PFSK-1 (cell line): ENCODE measurements around the gene BCAT1. TPM values are rescaled to one million over a fixed set of nuclear protein-coding genes. Genes with fewer than 3 reads are reported as not detected.

Source experiments
- FOXP2 ChIP-seq: optimal IDR thresholded peaks from 2 replicates; pipeline ENCODE3; 2011; ENCODE audit warnings: borderline replicate concordance, control low read depth, inconsistent platforms; ENCODE audit not compliant: insufficient read depth; ENCODE audit errors: extremely low read length, extremely low read depth
- POLR2AphosphoS5 ChIP-seq: IDR thresholded peaks from 2 replicates; pipeline ENCODE4 v1.6.1; 2012; ENCODE audit warnings: low read depth, mild to moderate bottlenecking, control low read depth, low read length, moderate library complexity
- SIN3A ChIP-seq: IDR thresholded peaks from 2 replicates; pipeline ENCODE4 v1.6.1; 2012; ENCODE audit warnings: mild to moderate bottlenecking, low read length, moderate library complexity, borderline replicate concordance; ENCODE audit not compliant: insufficient read depth
- TAF1 ChIP-seq: IDR thresholded peaks from 2 replicates; pipeline ENCODE4 v1.6.1; 2012; ENCODE audit warnings: low read length, control low read depth, borderline replicate concordance; ENCODE audit not compliant: insufficient read depth
- polyA plus RNA-seq: library from polyadenylated mRNA; unstranded; fragments of >200 nt; gene quantifications from one replicate; pipeline ENCODE4 v1.2.1, GENCODE V29; 2012; ENCODE audit warnings: low read depth, missing spikeins; ENCODE audit not compliant: insufficient read length
- TF ChIP-seq, protein P1 (sequence below), 2 experiments: IDR thresholded peaks; 2 replicates each; pipeline versions ENCODE4 v1.6.1 to v1.8.0; 2011 to 2012; ENCODE audit warnings: low read depth in 2 of 2, low read length in 2 of 2, control low read depth in 1 of 2, inconsistent platforms in 1 of 2, mild to moderate bottlenecking in 1 of 2, moderate library complexity in 1 of 2; ENCODE audit not compliant: insufficient read depth in 1 of 2

The BCAT1 gene, protein sequence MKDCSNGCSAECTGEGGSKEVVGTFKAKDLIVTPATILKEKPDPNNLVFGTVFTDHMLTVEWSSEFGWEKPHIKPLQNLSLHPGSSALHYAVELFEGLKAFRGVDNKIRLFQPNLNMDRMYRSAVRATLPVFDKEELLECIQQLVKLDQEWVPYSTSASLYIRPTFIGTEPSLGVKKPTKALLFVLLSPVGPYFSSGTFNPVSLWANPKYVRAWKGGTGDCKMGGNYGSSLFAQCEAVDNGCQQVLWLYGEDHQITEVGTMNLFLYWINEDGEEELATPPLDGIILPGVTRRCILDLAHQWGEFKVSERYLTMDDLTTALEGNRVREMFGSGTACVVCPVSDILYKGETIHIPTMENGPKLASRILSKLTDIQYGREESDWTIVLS
- polyA plus RNA-seq, result 35.5 TPM

DNA sequence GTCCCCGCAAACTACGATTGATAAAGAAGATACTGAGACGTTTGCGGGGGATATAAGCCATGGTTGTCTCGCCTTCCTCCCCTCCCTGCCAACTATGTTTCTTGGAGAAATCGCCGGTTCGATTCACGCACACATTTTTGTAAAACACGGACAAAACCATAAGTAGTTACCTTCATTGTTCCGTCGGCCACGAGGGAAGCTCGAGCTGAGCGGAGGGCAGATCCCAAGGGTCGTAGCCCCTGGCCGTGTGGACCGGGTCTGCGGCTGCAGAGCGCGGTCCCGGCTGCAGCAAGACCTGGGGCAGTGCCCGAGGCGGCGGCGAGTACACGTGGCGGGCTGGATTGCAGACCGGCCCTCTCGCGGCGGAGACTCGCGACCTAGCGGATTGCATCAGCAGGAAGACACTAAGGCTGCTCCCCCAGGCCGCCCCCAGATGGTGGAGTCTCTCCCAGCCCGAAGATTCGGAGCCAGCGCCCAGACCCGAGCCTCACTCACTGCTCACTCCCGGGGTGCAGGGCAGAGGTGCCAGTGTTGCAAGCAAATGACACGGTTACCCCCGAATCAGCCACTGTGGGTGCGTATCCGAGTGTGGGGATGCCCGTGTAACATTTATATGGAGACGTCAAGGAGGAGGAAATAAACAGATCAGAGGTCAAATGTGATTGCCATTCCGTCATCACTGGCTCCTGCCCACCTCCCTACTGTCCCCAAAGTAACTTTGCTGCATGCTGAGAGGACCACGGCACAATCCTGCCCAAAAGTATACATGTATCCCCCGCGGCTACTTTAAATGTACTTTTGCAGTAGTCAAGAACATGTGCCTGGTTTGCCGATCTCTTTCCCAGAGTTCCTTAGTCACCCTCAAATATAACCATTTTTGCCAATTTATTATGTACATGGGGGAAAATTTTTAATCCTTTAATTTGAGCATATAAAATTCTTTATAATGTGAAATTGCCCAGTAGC, at the start of gene BCAT1:
BCAT1 (minus strand) TSS at position 345 of the 966 bp plus-strand sequence; CDS start at position 176, 169 bp downstream.
- peak; percentile 63 for TF ChIP-seq FOXP2
- 0 out of 2 replicates have a peak, but pooled peaks have one; percentile 38 for TF ChIP-seq SIN3A
- TF ChIP-seq, protein P1, sequence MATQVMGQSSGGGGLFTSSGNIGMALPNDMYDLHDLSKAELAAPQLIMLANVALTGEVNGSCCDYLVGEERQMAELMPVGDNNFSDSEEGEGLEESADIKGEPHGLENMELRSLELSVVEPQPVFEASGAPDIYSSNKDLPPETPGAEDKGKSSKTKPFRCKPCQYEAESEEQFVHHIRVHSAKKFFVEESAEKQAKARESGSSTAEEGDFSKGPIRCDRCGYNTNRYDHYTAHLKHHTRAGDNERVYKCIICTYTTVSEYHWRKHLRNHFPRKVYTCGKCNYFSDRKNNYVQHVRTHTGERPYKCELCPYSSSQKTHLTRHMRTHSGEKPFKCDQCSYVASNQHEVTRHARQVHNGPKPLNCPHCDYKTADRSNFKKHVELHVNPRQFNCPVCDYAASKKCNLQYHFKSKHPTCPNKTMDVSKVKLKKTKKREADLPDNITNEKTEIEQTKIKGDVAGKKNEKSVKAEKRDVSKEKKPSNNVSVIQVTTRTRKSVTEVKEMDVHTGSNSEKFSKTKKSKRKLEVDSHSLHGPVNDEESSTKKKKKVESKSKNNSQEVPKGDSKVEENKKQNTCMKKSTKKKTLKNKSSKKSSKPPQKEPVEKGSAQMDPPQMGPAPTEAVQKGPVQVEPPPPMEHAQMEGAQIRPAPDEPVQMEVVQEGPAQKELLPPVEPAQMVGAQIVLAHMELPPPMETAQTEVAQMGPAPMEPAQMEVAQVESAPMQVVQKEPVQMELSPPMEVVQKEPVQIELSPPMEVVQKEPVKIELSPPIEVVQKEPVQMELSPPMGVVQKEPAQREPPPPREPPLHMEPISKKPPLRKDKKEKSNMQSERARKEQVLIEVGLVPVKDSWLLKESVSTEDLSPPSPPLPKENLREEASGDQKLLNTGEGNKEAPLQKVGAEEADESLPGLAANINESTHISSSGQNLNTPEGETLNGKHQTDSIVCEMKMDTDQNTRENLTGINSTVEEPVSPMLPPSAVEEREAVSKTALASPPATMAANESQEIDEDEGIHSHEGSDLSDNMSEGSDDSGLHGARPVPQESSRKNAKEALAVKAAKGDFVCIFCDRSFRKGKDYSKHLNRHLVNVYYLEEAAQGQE (IDR thresholded peaks at IDR 0.05; ENCODE audit: insufficient read depth in 1 of 2, low read depth in 2 of 2, low read length in 2 of 2), result no peak
- peak; percentile 67; the same call in 1 of the 2 replicates for TF ChIP-seq TAF1
- peak; percentile 74 for TF ChIP-seq POLR2AphosphoS5

DNA sequence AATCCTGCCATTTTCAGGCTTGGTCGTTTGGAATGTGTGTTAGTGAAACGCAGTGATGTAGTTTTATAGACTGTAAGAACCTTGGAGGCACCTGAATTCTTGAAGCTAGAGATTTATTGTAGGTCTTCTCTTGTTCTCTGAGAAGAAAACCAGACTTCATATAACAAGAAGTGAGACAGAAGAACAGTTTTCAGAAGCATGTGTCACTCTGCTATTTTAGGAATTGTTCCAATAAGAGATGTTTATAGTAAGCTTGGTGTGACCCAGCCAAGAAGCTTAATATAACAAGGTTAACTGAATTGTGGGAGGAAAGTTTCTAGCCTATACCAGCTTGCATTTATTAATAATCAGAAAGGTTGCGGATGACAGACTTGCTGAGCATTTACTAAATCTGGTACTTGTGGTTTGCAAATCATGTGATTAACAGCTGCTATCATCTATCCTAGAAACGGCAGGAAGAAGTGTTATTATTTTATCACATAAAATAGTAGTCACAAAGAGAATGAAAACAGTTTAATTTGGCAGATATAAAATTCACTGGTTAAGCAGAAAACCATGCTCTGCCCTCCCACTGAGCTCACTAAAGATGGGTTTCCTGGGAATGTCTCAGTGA, 49.2 kb upstream of the BCAT1 start:
- TF ChIP-seq, protein P1 (IDR thresholded peaks at IDR 0.05; ENCODE audit: insufficient read depth in 1 of 2, low read depth in 2 of 2, low read length in 2 of 2), result no peak
- no peak for TF ChIP-seq FOXP2
- TF ChIP-seq SIN3A, result no peak
- TF ChIP-seq POLR2AphosphoS5, result no peak
- no peak for TF ChIP-seq TAF1

DNA sequence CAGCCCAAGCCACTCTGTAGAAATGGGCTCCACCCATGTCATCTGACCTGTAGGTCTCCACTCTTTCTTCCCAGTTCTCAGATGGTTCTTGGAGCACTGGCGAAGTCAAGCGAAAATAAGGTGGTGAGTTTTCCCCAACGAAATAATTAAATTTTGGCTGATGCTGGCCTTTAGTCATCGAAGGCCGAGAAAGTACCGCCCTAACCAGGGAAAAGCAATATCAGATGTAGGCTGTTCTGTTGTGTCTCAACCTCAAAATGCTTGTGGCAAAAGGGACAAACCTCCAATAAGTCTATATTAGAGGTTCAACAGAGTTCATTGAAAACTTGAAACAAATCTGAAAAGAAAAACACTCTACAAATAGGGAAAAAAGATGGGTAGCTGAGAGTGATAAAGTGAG, 48.6 kb upstream of the BCAT1 start:
- TF ChIP-seq TAF1, result no peak
- no peak for TF ChIP-seq FOXP2
- TF ChIP-seq POLR2AphosphoS5, result no peak
- TF ChIP-seq, protein P1 (IDR thresholded peaks at IDR 0.05; ENCODE audit: insufficient read depth in 1 of 2, low read depth in 2 of 2, low read length in 2 of 2), result no peak
- TF ChIP-seq SIN3A, result no peak

DNA sequence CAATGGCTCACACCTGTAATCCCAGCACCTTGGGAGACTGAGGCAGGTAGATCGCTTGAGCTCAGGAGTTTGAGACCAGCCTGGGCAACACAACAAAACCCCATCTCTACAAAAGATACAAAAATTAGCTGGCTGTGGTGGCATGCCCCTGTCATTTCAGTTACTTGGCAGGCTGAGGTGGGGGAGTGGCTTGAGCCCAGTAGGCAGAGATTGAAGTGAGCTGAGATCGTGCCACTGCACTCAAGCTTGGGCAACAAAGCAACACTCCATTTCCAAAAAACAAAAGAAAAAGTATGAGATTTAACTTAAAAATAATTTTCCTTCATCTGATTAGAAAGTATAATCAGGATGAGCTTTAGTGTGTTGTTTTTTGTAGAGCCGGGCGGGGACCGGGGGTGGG, 47.9 kb upstream of the BCAT1 start:
- TF ChIP-seq POLR2AphosphoS5, result no peak
- no peak for TF ChIP-seq TAF1
- no peak for TF ChIP-seq SIN3A
- TF ChIP-seq, protein P1 (IDR thresholded peaks at IDR 0.05; ENCODE audit: insufficient read depth in 1 of 2, low read depth in 2 of 2, low read length in 2 of 2), result no peak
- TF ChIP-seq FOXP2, result no peak
